ENCODE data around the gene SOX5.

DNA sequence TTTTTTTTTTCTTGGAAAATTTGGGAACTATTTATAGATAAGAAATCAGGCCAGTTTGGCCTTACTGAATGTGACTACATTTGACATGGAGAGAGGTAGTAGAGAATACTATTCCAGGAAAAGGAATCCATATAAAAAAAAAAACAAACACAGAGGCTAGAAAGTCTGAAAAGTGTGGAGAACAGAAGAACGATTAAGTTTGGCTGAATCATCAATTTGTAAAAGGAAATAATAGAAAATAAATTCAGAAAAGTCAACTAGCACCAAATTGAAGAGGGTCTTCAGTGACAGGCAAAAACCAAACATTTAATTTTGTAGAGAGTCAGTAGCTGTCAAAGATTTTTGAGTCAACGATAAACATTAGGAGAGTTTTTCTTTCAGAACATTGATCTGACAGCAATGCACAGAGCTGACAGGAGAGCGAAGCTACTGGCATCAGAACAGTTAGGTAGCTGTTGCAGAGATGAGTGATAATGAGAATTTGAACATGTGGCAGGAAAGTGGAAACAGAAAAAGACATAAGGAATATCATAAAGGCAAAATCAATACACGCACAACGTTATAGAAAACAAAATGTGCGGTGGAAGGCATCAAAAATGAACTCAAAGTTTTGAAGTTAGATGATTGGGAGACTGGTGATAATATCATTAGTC lies 241.2 kb downstream of the SOX5 start:
- TF ChIP-seq, protein P1, sequence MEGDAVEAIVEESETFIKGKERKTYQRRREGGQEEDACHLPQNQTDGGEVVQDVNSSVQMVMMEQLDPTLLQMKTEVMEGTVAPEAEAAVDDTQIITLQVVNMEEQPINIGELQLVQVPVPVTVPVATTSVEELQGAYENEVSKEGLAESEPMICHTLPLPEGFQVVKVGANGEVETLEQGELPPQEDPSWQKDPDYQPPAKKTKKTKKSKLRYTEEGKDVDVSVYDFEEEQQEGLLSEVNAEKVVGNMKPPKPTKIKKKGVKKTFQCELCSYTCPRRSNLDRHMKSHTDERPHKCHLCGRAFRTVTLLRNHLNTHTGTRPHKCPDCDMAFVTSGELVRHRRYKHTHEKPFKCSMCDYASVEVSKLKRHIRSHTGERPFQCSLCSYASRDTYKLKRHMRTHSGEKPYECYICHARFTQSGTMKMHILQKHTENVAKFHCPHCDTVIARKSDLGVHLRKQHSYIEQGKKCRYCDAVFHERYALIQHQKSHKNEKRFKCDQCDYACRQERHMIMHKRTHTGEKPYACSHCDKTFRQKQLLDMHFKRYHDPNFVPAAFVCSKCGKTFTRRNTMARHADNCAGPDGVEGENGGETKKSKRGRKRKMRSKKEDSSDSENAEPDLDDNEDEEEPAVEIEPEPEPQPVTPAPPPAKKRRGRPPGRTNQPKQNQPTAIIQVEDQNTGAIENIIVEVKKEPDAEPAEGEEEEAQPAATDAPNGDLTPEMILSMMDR (IDR thresholded peaks at IDR 0.05) = no peak
- TF ChIP-seq POLR2A (IDR thresholded peaks at IDR 0.05) = no peak
